Skeletal muscle tissue (tissue), 5 donors: ENCODE data around the gene FMNL3. TPM values are rescaled to one million over a fixed set of nuclear protein-coding genes. Genes with fewer than 3 reads are reported as not detected.
A peak's percentile ranks its signal among the peaks of the same experiment; 100 is the strongest.

Experiments
- H3K27ac ChIP-seq: one replicate; pipeline ENCODE4 v1.7.0; 2013; ENCODE audit warnings: mild to moderate bottlenecking, low read depth, low read length, inconsistent platforms
- H3K27me3 ChIP-seq, 3 donors: one replicate each; pipeline ENCODE4 v1.7.0; 2013; ENCODE audit warnings: low read length in 3 of 3; ENCODE audit not compliant: control insufficient read depth in 3 of 3, insufficient read depth in 3 of 3
- H3K36me3 ChIP-seq, 3 donors: one replicate each; pipeline ENCODE4 v1.7.0; 2013; ENCODE audit warnings: low read length in 3 of 3; ENCODE audit not compliant: control insufficient read depth in 3 of 3, insufficient read depth in 3 of 3
- H3K4me1 ChIP-seq, 3 donors: one replicate each; pipeline ENCODE4 v1.7.0; 2013; ENCODE audit warnings: low read length in 3 of 3, mild to moderate bottlenecking in 3 of 3; ENCODE audit not compliant: control insufficient read depth in 3 of 3, insufficient read depth in 3 of 3
- H3K4me3 ChIP-seq, 3 donors: one replicate each; pipeline ENCODE4 v1.7.0; 2013; ENCODE audit warnings: low read length in 3 of 3
- H3K9ac ChIP-seq, 3 donors: one replicate each; pipeline ENCODE4 v1.7.0; 2013; ENCODE audit warnings: low read length in 3 of 3, mild to moderate bottlenecking in 3 of 3, moderate library complexity in 2 of 3, low read depth in 1 of 3
- H3K9me3 ChIP-seq, 3 donors: one replicate each; pipeline ENCODE4 v1.7.0; 2013; ENCODE audit warnings: low read length in 3 of 3; ENCODE audit not compliant: control insufficient read depth in 3 of 3
- small RNA-seq: library from RNA; depleted of rRNA; stranded (forward); fragments of <200 nt; gene quantifications from one replicate; pipeline ENCODE3, GENCODE V24; 2014
- total RNA-seq: library from RNA; depleted of rRNA; stranded (reverse); fragments of >200 nt; gene quantifications from one replicate; pipeline ENCODE4 v1.2.3, GENCODE V29; 2014
- donor health status: Osteomylitis.

Gene FMNL3
- total RNA-seq, 1 donor from 2014 or later: 19.3 TPM

GRCh38 chr12:49599961-49600360 lies 107.2 kb downstream of the FMNL3 start:
- Histone ChIP-seq H3K9me3 (no peaks in the 10 kb centered on the region), H3K36me3 (peaks cover 2 to 7% (median 3%) of the 10 kb centered on the region in 3 donors), H3K4me3 (no peak overlapping the region), H3K9ac (no peak overlapping the region), H3K27me3 (no peaks in the 10 kb centered on the region), H3K4me1 (no peaks in the 10 kb centered on the region), H3K27ac (no peak overlapping the region)

- Histone ChIP-seq H3K36me3 (peaks cover 2 to 7% (median 3%) of the 10 kb centered on the region in 3 donors), H3K9ac (no peak overlapping the region), H3K4me3 (no peak overlapping the region), H3K27ac (no peak overlapping the region), H3K9me3 (no peaks in the 10 kb centered on the region), H3K4me1 (no peaks in the 10 kb centered on the region), H3K27me3 (no peaks in the 10 kb centered on the region)
Measured at GRCh38 chr12:49598527-49598926, 108.7 kb downstream of the FMNL3 start.

- peaks cover 10 to 14% (median 11%) of the 10 kb centered on the region in 3 donors for H3K4me1 ChIP-seq
- H3K4me3 ChIP-seq: no peak overlapping the region
- no peak overlapping the region for H3K27ac ChIP-seq
- H3K27me3 ChIP-seq: no peaks in the 10 kb centered on the region
- peaks cover 4 to 12% (median 11%) of the 10 kb centered on the region in 3 donors for H3K36me3 ChIP-seq
- no peaks in the 10 kb centered on the region for H3K9me3 ChIP-seq
- peak overlapping the region in 1 of 3 donors; percentile 33 for H3K9ac ChIP-seq
Measured at GRCh38 chr12:49588721-49589516, 118.3 kb downstream of the FMNL3 start.

GRCh38 chr12:49588281-49588680 lies 118.9 kb downstream of the FMNL3 start:
- Histone ChIP-seq H3K36me3 (peaks cover 4 to 15% (median 12%) of the 10 kb centered on the region in 3 donors), H3K9ac (no peak overlapping the region), H3K27me3 (no peaks in the 10 kb centered on the region), H3K4me3 (no peak overlapping the region), H3K4me1 (peaks cover 16 to 20% (median 17%) of the 10 kb centered on the region in 3 donors), H3K9me3 (no peaks in the 10 kb centered on the region), H3K27ac (no peak overlapping the region)

GRCh38 chr12:49587174-49587908 lies 119.9 kb downstream of the FMNL3 start:
- Histone ChIP-seq H3K9ac (no peak overlapping the region), H3K9me3 (no peaks in the 10 kb centered on the region), H3K36me3 (peaks cover 4 to 15% (median 12%) of the 10 kb centered on the region in 3 donors), H3K4me1 (peaks cover 24 to 26% (median 26%) of the 10 kb centered on the region in 3 donors), H3K27me3 (no peaks in the 10 kb centered on the region), H3K4me3 (no peak overlapping the region), H3K27ac (no peak overlapping the region)

Small RNA genes within 50 kb of the gene (small RNA-seq; reads per million reads assigned to genes)
- not detected for gene AC020612.2
- not detected for gene HIGD1AP9
- not detected for gene POLR2KP1
- not detected for gene RNU6-834P

Other genes with a start within 250 kb of the FMNL3 start
- 0.52 TPM for gene KCNH3, start 168.4 kb downstream of the FMNL3 start, total RNA-seq
- gene MCRS1, start 139.3 kb downstream of the FMNL3 start, total RNA-seq: 33.9 TPM
- not detected for gene FAM186B, start 101.8 kb downstream of the FMNL3 start, total RNA-seq
- 7.3 TPM for gene PRPF40B, start 83.8 kb downstream of the FMNL3 start, total RNA-seq
- gene TMBIM6, start 34.2 kb upstream of the FMNL3 start, total RNA-seq: 185 TPM
- 19.3 TPM for gene NCKAP5L, start 121.0 kb upstream of the FMNL3 start, total RNA-seq
- gene BCDIN3D, start 135.7 kb upstream of the FMNL3 start, total RNA-seq: 6.8 TPM
- 1.6 TPM for gene FAIM2, start 196.5 kb upstream of the FMNL3 start, total RNA-seq
- not detected for gene AQP2, start 243.3 kb upstream of the FMNL3 start, total RNA-seq